T-helper 1 cell treated with Interleukin-12 subunit alpha and Interleukin-12 subunit beta and Interleukin-4 antibody, amounts not matched to agents 30 μg/mL and 1 μg/mL, for 36 hours (primary cell): ENCODE measurements around the gene CAMKK1.

Experiments
- H3K27ac Mint-ChIP-seq: one replicate; pipeline ENCODE4 v1.8.0; 2021; ENCODE audit warnings: mild to moderate bottlenecking, mixed read lengths
- H3K27me3 Mint-ChIP-seq: one replicate; pipeline ENCODE4 v1.8.0; 2021; ENCODE audit warnings: low read depth, mixed read lengths
- H3K36me3 Mint-ChIP-seq: one replicate; pipeline ENCODE4 v1.8.0; 2021; ENCODE audit warnings: low read depth, mixed read lengths
- H3K4me1 Mint-ChIP-seq: one replicate; pipeline ENCODE4 v1.8.0; 2021; ENCODE audit warnings: low read depth, mixed read lengths
- H3K4me3 Mint-ChIP-seq: one replicate; pipeline ENCODE4 v1.8.0; 2021; ENCODE audit warnings: mild to moderate bottlenecking, moderate library complexity, mixed read lengths
- H3K9me3 Mint-ChIP-seq: one replicate; pipeline ENCODE4 v1.8.0; 2021; ENCODE audit warnings: mixed read lengths

The CAMKK1 gene

GRCh38 chr17:3895354-3895753 lies 2.5 kb upstream of the CAMKK1 start:
- Mint-ChIP-seq H3K9me3 (no peaks in the 10 kb centered on the region), H3K27ac (no peak overlapping the region), H3K27me3 (peaks cover 8% of the 10 kb centered on the region), H3K4me3 (no peak overlapping the region), H3K4me1 (peaks cover 19% of the 10 kb centered on the region), H3K36me3 (no peaks in the 10 kb centered on the region)

- Mint-ChIP-seq H3K9me3 (no peaks in the 10 kb centered on the region), H3K4me1 (peaks cover 19% of the 10 kb centered on the region), H3K27ac (no peak overlapping the region), H3K27me3 (peaks cover 8% of the 10 kb centered on the region), H3K4me3 (no peak overlapping the region), H3K36me3 (no peaks in the 10 kb centered on the region)
These were observed 2.1 kb upstream of the CAMKK1 start for GRCh38 chr17:3894911-3895343.

GRCh38 chr17:3894188-3894587 lies 1.3 kb upstream of the CAMKK1 start:
- H3K4me3 Mint-ChIP-seq = peak overlapping the region; percentile 67
- peak overlapping the region; percentile 80 for H3K27ac Mint-ChIP-seq
- H3K4me1 Mint-ChIP-seq = peaks cover 19% of the 10 kb centered on the region
- no peaks in the 10 kb centered on the region for H3K9me3 Mint-ChIP-seq
- H3K27me3 Mint-ChIP-seq = peaks cover 8% of the 10 kb centered on the region
- H3K36me3 Mint-ChIP-seq = no peaks in the 10 kb centered on the region

GRCh38 chr17:3893720-3894116 lies 865 bp upstream of the CAMKK1 start:
- Mint-ChIP-seq H3K27ac (peak overlapping the region; percentile 80), H3K9me3 (no peaks in the 10 kb centered on the region), H3K4me1 (peaks cover 19% of the 10 kb centered on the region), H3K4me3 (peak overlapping the region; percentile 67), H3K36me3 (no peaks in the 10 kb centered on the region), H3K27me3 (peaks cover 8% of the 10 kb centered on the region)

- Mint-ChIP-seq H3K4me3 (peak overlapping the region; percentile 74), H3K4me1 (peaks cover 20% of the 10 kb centered on the region), H3K36me3 (no peaks in the 10 kb centered on the region), H3K27me3 (peaks cover 8% of the 10 kb centered on the region), H3K27ac (peak overlapping the region; percentile 74), H3K9me3 (no peaks in the 10 kb centered on the region)
These were observed 506 bp downstream of the CAMKK1 start for GRCh38 chr17:3892095-3892998.

- Mint-ChIP-seq H3K36me3 (no peaks in the 10 kb centered on the region), H3K9me3 (no peaks in the 10 kb centered on the region), H3K27ac (peak overlapping the region; percentile 49), H3K27me3 (peaks cover 8% of the 10 kb centered on the region), H3K4me3 (peak overlapping the region; percentile 74), H3K4me1 (peaks cover 27% of the 10 kb centered on the region)
These were observed 1.2 kb downstream of the CAMKK1 start for GRCh38 chr17:3891626-3892094.

GRCh38 chr17:3890878-3891219 lies 2.0 kb downstream of the CAMKK1 start:
- Mint-ChIP-seq H3K4me1 (peaks cover 34% of the 10 kb centered on the region), H3K27ac (peak overlapping the region; percentile 5), H3K4me3 (peak overlapping the region; percentile 74), H3K27me3 (peaks cover 8% of the 10 kb centered on the region), H3K9me3 (no peaks in the 10 kb centered on the region), H3K36me3 (no peaks in the 10 kb centered on the region)

GRCh38 chr17:3890082-3890877 lies 2.6 kb downstream of the CAMKK1 start:
- H3K36me3 Mint-ChIP-seq = no peaks in the 10 kb centered on the region
- peak overlapping the region; percentile 30 for H3K4me3 Mint-ChIP-seq
- no peak overlapping the region for H3K27ac Mint-ChIP-seq
- no peaks in the 10 kb centered on the region for H3K9me3 Mint-ChIP-seq
- H3K27me3 Mint-ChIP-seq = peaks cover 8% of the 10 kb centered on the region
- peaks cover 34% of the 10 kb centered on the region for H3K4me1 Mint-ChIP-seq

- Mint-ChIP-seq H3K27me3 (peaks cover 8% of the 10 kb centered on the region), H3K36me3 (no peaks in the 10 kb centered on the region), H3K27ac (no peak overlapping the region), H3K4me1 (peaks cover 34% of the 10 kb centered on the region), H3K9me3 (no peaks in the 10 kb centered on the region), H3K4me3 (no peak overlapping the region)
These were observed 3.4 kb downstream of the CAMKK1 start for GRCh38 chr17:3889325-3890012.

GRCh38 chr17:3888343-3889171 lies 4.3 kb downstream of the CAMKK1 start:
- Mint-ChIP-seq H3K9me3 (no peaks in the 10 kb centered on the region), H3K36me3 (no peaks in the 10 kb centered on the region), H3K4me3 (no peak overlapping the region), H3K4me1 (peaks cover 29% of the 10 kb centered on the region), H3K27ac (no peak overlapping the region), H3K27me3 (peaks cover 8% of the 10 kb centered on the region)

- H3K36me3 Mint-ChIP-seq = peaks cover 2% of the 10 kb centered on the region
- H3K4me3 Mint-ChIP-seq = no peak overlapping the region
- peaks cover 8% of the 10 kb centered on the region for H3K27me3 Mint-ChIP-seq
- H3K4me1 Mint-ChIP-seq = peaks cover 26% of the 10 kb centered on the region
- no peaks in the 10 kb centered on the region for H3K9me3 Mint-ChIP-seq
- peak overlapping the region; percentile 16 for H3K27ac Mint-ChIP-seq
These were observed 5.0 kb downstream of the CAMKK1 start for GRCh38 chr17:3887804-3888203.

- peaks cover 8% of the 10 kb centered on the region for H3K27me3 Mint-ChIP-seq
- H3K27ac Mint-ChIP-seq = peak overlapping the region; percentile 63
- H3K36me3 Mint-ChIP-seq = peaks cover 2% of the 10 kb centered on the region
- peak overlapping the region; percentile 45 for H3K4me3 Mint-ChIP-seq
- no peaks in the 10 kb centered on the region for H3K9me3 Mint-ChIP-seq
- H3K4me1 Mint-ChIP-seq = peaks cover 26% of the 10 kb centered on the region
These were observed 5.5 kb downstream of the CAMKK1 start for GRCh38 chr17:3887394-3887793.

GRCh38 chr17:3886776-3887175 lies 6.1 kb downstream of the CAMKK1 start:
- peak overlapping the region; percentile 45 for H3K4me3 Mint-ChIP-seq
- H3K9me3 Mint-ChIP-seq = no peaks in the 10 kb centered on the region

More at GRCh38 chr17:3886776-3887175, 6.1 kb downstream of the CAMKK1 start:
- peak overlapping the region; percentile 63 for H3K27ac Mint-ChIP-seq
- H3K4me1 Mint-ChIP-seq = peaks cover 22% of the 10 kb centered on the region
- H3K36me3 Mint-ChIP-seq = peaks cover 2% of the 10 kb centered on the region
- peaks cover 8% of the 10 kb centered on the region for H3K27me3 Mint-ChIP-seq
